GM10266 (cell line): Measurements from ENCODE around the gene HIF3A.

Experiments
- DNase-seq: peaks from one replicate; pipeline ENCODE4 v3.0.0; 2012; ENCODE audit errors: extremely low spot score
- TF ChIP-seq, protein P1 (sequence below): IDR thresholded peaks from 2 replicates; pipeline ENCODE4 v1.5.1; 2012; ENCODE audit warnings: mild to moderate bottlenecking, low read depth; ENCODE audit not compliant: control insufficient read depth, insufficient read depth; ENCODE audit errors: missing control alignments

Gene HIF3A

DNA sequence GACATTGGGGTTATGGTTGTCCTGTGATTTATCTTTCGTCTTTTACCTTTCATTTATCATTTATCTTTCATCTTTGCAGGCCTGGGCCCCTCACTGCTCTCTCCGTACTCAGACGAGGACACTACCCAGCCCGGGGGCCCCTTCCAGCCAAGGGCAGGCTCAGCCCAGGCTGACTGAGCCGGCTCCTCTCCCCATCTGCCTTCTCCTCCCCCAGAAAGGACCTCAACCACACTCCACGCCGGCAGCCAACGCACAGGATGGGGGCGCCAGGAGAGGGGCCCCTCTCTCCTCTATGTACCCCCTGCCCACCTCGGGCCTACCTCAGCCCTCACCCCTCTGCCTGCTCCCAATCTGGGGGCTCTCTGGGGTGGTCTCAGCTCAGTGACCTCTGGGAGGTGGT, 42.6 kb downstream of the HIF3A start:
- no peak for DNase-seq
- TF ChIP-seq, protein P1, sequence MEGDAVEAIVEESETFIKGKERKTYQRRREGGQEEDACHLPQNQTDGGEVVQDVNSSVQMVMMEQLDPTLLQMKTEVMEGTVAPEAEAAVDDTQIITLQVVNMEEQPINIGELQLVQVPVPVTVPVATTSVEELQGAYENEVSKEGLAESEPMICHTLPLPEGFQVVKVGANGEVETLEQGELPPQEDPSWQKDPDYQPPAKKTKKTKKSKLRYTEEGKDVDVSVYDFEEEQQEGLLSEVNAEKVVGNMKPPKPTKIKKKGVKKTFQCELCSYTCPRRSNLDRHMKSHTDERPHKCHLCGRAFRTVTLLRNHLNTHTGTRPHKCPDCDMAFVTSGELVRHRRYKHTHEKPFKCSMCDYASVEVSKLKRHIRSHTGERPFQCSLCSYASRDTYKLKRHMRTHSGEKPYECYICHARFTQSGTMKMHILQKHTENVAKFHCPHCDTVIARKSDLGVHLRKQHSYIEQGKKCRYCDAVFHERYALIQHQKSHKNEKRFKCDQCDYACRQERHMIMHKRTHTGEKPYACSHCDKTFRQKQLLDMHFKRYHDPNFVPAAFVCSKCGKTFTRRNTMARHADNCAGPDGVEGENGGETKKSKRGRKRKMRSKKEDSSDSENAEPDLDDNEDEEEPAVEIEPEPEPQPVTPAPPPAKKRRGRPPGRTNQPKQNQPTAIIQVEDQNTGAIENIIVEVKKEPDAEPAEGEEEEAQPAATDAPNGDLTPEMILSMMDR: no peak

DNA sequence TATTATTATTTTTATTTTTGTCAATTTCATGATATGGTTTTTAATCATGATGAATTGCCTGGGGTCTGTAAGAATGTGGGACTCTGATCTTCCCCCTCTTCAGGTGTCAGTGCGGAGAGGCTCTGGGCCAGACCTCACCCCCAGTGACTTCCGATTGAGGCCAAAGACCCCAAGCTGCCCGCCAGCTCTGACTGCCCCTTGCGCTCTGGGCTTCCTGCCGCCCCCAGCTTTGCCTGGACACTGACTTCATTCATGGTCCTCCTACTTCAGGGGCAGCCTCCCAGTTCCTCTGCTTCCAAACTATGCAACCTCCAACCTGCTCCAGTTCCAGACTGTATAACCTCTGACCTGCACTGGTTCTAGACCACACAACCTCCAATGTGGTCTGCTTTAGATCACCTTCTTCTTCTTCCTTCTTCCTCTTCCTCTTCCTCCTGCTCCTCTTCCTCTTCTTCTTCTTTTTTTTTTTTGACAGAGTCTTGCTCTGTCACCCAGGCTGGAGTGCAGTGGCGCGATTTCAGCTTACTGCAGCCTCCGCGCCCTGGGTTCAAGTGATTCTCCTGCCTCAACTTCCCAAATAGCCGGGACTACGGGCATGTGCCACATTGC, 43.3 kb downstream of the HIF3A start:
- TF ChIP-seq, protein P1: no peak

DNA sequence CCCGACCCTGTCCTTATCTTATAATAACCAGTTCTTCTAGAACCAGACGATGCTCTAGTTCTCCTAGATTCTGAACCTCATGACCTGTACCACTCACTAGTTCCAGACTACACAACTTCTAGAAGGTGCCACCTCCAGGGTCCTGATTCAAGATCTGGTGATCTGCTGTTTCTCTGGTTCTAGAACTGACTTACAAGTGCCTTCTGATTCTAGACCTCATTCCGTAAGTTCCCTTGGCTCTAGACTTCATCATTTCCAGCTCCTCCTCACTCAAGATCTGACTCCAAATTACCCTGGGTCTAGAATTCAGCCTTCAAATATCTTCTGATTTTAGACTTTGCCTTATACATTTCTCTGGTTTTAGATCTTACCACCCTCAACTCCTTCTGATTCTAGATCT, 45.1 kb downstream of the HIF3A start:
- TF ChIP-seq, protein P1: no peak

More for the DNA sequence above, 43.3 kb downstream of the HIF3A start:
- DNase-seq: no peak

DNA sequence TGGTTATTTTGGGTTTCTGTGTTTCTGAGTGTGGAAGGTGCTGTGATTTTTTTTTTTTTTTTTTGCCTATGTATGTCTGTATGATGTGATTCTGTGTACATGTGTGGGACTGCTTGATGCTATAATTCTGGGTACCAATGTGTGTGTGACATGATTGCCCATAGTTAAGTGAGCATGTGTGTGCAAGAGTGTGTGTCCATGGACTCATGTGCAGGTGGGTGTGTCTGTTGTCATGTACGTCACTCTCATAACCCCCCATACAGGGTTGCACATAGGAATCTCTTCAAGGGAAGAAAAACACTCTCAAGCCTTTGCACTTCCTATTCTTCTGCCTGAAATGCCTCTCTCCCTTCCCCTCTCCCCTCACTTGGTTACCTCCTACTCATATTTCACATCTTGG, 47.5 kb downstream of the HIF3A start:
- TF ChIP-seq, protein P1: no peak
- DNase-seq: no peak

More for the DNA sequence above, 45.1 kb downstream of the HIF3A start:
- no peak for DNase-seq

DNA sequence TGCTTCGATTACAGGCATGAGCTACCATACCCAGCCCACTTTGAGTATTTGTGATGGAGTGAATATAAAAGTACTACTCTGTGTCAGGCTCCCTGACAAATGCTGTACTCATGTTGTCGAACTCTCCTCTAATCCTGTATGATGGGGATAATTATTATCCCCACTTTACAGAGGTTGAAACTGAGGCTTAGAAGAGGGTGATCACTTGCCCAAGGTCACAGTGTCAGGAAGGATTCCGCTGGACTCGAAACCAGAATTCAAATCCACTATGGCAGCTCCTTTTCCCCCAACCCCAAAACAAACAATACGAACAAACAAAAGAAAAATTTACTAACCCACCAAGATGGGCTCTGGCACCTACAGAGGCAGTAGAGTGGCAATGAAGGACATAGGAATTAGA, 48.3 kb downstream of the HIF3A start:
- TF ChIP-seq, protein P1: no peak
- no peak for DNase-seq

DNA sequence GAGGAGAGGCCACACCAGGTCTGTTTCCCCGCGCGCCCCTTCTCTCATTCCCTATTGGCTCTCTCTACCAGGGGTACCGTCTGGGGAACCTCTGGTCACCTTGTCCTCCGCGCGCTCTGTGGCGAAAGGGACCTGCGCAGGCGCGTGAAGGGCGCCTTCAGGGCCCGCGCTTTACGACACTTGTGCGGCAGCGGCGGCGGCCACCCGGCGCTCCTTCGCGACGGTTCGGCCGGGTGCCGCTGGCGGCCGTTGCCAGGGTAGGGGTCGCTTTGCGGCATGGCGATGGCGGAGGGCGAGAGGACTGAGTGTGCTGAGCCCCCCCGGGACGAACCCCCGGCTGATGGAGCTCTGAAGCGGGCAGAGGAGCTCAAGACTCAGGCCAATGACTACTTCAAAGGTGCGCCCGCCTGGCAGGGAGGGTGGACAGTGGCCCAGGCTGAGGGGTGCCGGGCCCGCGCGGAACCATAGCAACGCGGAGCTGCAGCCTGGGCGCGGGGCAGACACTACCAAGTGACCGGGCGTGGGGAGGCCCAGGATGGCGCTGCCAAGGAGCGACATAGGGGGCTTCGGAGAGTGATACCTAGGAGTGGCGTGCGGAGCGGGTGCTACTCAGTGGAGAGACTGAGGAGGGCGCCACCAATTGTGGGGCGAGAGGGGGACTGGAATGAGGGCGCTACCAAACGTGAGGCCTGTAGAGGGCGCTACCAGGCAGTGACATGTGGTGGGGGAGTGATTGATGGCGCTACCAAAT, 50.2 kb downstream of the HIF3A start, which contains the start of gene PPP5C:
PPP5C (plus strand) TSS at position 267 of the 751 bp plus-strand sequence; CDS start at position 277, 10 bp downstream.
- TF ChIP-seq, protein P1: peak; percentile 94
- DNase-seq: peak; percentile 95

DNA sequence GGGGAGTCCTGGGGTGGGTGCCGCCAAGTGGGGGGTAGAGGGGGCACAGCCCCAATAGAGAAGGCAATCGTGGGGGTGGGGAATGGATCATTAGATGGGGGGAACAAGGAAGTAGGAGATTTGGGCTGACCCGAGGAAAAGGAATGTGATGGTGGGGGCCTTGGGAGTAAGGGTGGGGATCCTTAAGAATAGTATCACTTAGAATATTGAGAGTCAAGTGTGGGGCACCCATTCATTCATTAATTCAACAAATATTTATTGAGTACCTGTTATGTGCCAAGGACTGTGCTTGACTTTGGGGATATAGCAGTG, 50.7 kb downstream of the HIF3A start:
- no peak for DNase-seq
- TF ChIP-seq, protein P1: no peak
